ENCODE results near the gene SSBP2. TPM values are rescaled to one million over a fixed set of nuclear protein-coding genes. Genes with fewer than 3 reads are reported as not detected.

The SSBP2 gene
- total RNA-seq, 3 donors from 2014 or later: 65.5 to 110 (median 76.6) TPM

DNA sequence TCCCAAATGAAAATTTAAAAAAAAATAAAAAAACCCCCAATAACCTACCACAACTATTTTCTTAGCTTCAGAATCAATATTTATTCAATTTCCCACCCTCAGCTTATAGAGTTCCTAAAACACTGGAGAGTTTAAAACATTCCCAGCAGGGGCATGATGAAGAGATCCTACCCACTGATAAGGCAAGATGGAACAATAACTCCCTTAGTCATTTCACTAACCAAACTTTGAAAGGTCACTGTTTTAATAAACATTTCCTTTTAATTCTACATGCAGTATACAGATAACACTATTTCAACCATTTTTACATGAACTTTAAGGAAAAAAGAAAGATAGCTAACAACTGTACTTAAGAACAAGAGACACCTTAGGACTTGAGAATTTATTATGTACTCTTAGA is 322.0 kb downstream of the SSBP2 start:
- Histone ChIP-seq H3K36me3 (no peaks in the 10 kb centered on the region), H3K9me3 (no peaks in the 10 kb centered on the region), H3K27me3 (no peaks in the 10 kb centered on the region), H3K27ac (no peak overlapping the region), H3K4me3 (no peak overlapping the region), H3K4me1 (peaks cover 0 to 7% of the 10 kb centered on the region in 2 donors)
- intact Hi-C loops (cut with DNase I; ENCODE audit: low total_unique reads): no loop called here
- no peak for TF ChIP-seq POLR2AphosphoS5 (IDR thresholded peaks at IDR 0.05)
- no peak for TF ChIP-seq POLR2A (IDR thresholded peaks at IDR 0.05)
- TF ChIP-seq CTCF (IDR thresholded peaks at IDR 0.05): no peak
- no peak for DNase-seq (ENCODE audit: low spot score in 2 of 2)

- H3K9me3 ChIP-seq: no peaks in the 10 kb centered on the region
- no peak overlapping the region for H3K4me3 ChIP-seq
- TF ChIP-seq POLR2A (IDR thresholded peaks at IDR 0.05): no peak
- TF ChIP-seq POLR2AphosphoS5 (IDR thresholded peaks at IDR 0.05): no peak
- no peak for TF ChIP-seq CTCF (IDR thresholded peaks at IDR 0.05)
- intact Hi-C loops (cut with DNase I; ENCODE audit: low total_unique reads): no loop called here
- no peaks in the 10 kb centered on the region for H3K36me3 ChIP-seq
- no peaks in the 10 kb centered on the region for H3K27me3 ChIP-seq
- no peak overlapping the region for H3K27ac ChIP-seq
- peaks cover 0 to 7% of the 10 kb centered on the region in 2 donors for H3K4me1 ChIP-seq
- no peak for DNase-seq (ENCODE audit: low spot score in 2 of 2)
Measured at GRCh38 chr5:81428446-81428845, 322.5 kb downstream of the SSBP2 start.

DNA sequence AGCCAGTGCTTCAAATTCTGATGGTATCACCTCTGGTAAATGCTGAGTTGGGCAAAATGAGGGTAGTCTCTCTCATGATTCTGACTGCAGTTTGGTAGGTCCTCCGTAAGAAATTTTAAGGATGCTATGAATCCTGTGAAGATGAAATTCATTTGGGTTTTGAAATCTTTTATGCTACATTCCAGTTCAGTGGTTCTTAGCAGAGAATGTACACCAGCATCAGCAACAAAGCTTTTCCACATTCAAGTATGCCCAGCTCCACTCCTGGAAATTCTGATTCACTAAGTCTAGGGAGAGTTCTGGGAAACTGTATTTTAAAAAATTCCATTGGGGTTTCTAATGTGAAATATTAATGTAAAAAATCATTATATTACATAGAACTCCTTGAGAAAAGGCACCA is 323.3 kb downstream of the SSBP2 start:
- TF ChIP-seq POLR2A (IDR thresholded peaks at IDR 0.05) (no peak), POLR2AphosphoS5 (IDR thresholded peaks at IDR 0.05) (no peak), CTCF (IDR thresholded peaks at IDR 0.05) (no peak)
- no peak for DNase-seq (ENCODE audit: low spot score in 2 of 2)
- no peaks in the 10 kb centered on the region for H3K27me3 ChIP-seq
- no peaks in the 10 kb centered on the region for H3K36me3 ChIP-seq
- no peak overlapping the region for H3K4me3 ChIP-seq
- H3K4me1 ChIP-seq: peaks cover 0 to 7% of the 10 kb centered on the region in 2 donors
- H3K9me3 ChIP-seq: no peaks in the 10 kb centered on the region
- H3K27ac ChIP-seq: no peak overlapping the region
- intact Hi-C loops (cut with DNase I; ENCODE audit: low total_unique reads): no loop called here

DNA sequence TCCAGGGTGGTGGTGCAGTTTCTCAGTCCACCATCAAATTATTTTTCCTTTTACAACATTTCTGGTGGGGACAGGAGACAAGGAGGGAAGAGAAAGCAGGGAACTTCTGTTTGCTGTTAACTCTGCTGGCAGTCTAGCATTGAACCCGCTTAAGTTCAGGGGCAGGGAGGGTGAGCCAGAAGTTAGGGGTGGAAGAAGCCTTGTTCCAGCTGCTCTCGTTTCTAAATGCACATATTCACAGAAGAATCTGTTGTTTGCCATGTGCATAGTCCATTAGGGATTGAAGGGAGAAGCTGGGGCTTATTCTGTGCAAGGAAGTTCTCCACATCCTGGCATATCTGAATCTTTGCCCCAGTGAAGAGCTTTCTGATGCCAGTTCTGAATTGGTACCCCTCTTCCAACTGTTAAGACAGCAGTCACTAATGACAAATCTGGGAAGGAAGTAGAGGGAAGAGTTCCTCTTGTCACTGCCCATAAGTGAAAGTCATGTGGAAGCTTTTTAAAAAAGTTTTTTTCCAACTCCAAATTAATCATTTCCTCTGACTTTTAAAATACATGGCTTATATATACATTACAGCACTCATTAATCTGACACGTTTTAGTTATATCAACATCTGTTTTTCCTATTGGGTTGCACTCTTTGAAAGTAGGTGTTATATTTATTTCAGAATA is 324.4 kb downstream of the SSBP2 start:
- Histone ChIP-seq H3K4me1 (peaks cover 0 to 7% of the 10 kb centered on the region in 2 donors), H3K4me3 (no peak overlapping the region), H3K36me3 (no peaks in the 10 kb centered on the region), H3K9me3 (no peaks in the 10 kb centered on the region), H3K27me3 (no peaks in the 10 kb centered on the region), H3K27ac (peak overlapping the region; percentile 41 to 59)
- no peak for DNase-seq (ENCODE audit: low spot score in 2 of 2)
- no peak for TF ChIP-seq CTCF (IDR thresholded peaks at IDR 0.05)
- no peak for TF ChIP-seq POLR2AphosphoS5 (IDR thresholded peaks at IDR 0.05)
- no peak for TF ChIP-seq POLR2A (IDR thresholded peaks at IDR 0.05)
- intact Hi-C loops (cut with DNase I; ENCODE audit: low total_unique reads): no loop called here

GRCh38 chr5:81425569-81425968 is 325.3 kb downstream of the SSBP2 start:
- H3K4me3 ChIP-seq: no peak overlapping the region
- no peaks in the 10 kb centered on the region for H3K36me3 ChIP-seq
- TF ChIP-seq CTCF (IDR thresholded peaks at IDR 0.05) (peak; percentile 51 to 70 (median 55)), POLR2AphosphoS5 (IDR thresholded peaks at IDR 0.05) (no peak), POLR2A (IDR thresholded peaks at IDR 0.05) (no peak)
- H3K27me3 ChIP-seq: no peaks in the 10 kb centered on the region
- no peaks in the 10 kb centered on the region for H3K9me3 ChIP-seq
- DNase-seq (ENCODE audit: low spot score in 2 of 2): no peak
- H3K27ac ChIP-seq: peak overlapping the region; percentile 41 to 59
- intact Hi-C loops (cut with DNase I; ENCODE audit: low total_unique reads): no loop called here
- H3K4me1 ChIP-seq: peaks cover 0 to 7% of the 10 kb centered on the region in 2 donors
